GM21619 (cell line): ENCODE measurements around the gene PTGES.
"Not testable (repeated sequence)": the region's sequence is repeated elsewhere in the genome, so short reads cannot be mapped to it uniquely, and the experiment has no call there.

Experiments
- ATAC-seq: cut with Tn5 transposase; IDR thresholded peaks from one replicate; pipeline ENCODE4 v1.9.1; 2021; ENCODE audit not compliant: unreplicated experiment

PTGES gene

DNA sequence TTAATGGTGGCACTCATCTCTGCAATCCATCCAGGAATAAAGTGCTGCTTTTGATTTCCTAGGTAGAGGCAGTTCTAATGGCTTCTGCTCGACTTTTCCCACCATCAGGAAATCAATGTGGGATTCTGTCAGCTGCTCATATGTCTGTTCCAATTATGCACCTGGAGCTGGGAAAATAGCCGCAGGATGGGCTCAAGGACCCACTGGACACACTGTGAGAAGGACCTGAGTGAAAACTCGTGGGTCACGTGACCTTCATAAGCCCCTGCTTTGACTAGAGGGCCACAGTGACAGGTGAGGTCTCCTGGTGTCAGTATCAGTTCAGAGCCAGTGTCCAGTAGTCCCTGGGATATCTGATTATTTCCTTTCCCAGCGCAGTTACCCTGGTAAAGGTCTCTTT is 17.9 kb upstream of the PTGES start:
- no peak for ATAC-seq

DNA sequence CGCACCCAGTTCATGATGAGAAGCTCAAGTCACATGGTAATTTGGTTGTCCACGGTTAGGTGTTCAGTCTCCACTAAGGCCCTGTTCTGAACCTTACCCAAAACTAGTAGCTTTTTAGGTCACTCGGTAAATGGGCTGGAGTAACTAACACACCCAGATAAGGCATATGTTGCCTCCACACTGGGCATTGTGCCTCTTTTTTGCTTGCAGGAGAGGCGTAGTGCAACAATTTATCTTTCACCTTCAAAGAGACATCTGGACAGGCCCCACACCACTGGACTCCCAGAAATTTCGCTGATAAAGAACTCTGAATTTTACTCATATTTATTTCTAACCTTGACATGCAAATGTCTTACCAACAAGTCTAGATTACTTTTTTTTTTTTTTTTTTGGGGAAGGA is 16.8 kb upstream of the PTGES start:
- no peak for ATAC-seq

DNA sequence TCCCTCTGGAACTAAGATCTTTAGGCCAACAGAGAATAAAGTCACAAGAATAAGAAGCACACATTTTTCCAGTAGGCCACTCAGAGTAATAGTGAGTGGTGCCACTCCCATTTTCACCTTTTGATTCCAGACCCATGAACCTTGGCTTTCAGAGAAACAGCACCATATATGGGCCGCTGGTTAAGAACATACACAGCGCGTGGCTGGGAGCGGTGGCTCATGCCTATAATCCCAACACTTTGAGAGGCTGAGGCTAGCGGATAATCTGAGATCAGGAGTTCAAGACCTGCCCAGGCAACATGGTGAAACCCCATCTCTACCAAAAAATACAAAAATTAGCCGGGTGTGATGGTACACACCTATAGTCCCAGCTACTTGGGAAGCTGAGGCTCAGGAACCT is 15.6 kb upstream of the PTGES start:
- ATAC-seq, result no peak

DNA sequence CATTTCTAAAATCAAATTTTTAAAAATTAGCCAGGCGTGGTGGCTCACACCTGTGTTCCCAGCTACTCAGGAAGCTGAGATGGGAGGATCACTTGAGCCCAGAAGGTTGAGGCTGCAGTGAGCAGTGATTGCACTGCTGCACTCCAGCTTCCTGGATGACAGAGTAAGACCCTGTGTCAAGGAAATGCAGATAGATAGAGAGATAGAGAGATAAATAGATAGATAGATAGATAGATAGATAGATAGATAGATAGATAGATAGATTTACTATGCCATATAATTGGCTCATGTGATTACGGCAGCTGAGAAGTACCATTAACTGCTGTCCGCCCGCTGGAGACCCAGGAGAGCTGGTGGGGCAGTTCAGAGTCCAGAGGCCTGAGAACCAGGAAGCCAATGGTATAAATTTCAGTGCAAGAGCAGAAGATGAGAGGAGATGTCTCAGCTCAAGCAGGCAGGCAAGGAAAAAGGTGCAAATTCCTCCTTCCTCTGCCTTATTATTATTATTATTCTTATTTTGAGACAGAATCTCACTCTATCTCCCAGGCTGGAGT is 13.0 kb upstream of the PTGES start:
- no peak for ATAC-seq

DNA sequence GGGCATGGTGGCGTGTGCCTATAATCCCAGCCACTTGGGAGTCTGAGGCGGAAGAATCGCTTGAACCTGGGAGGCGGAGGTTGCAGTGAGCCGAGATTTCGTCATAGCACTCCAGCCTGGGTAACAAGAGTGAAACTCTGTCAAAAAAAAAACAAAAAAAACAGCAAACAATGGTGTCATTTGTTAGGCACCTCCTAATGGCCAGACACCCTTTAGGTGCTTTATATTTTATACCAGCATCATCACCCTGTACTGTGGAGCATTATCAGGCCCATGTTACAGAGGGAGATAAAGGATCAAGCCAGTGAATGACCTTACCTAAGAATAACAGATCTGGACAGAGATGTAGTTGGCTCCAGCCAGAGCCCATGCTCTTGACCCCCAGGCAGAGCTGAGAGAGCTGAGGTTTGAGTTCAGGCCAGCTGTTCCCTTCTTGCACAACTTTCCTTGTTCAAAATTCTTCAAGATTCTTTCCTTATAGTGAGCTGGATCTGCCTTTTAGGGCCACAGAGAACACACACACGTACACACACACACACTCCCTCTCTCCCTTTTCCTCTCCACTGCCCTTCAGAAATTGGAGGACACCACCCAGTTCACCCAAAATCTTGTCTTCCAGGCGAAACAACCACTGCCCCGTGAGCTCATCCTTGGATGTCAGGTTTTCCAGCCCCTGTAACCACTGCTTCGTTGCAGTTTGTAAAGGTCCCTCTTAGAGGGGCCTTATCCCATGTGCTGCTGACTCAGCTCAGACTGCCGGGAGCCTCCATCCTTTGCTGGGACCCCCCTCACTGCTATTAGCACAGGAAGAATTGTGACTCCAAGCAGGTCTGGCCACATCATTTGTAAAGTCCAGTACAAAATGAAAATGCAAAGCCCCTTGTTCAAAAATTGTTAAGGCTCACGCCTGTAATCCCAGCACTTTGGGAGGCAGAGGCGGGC is 10.4 kb upstream of the PTGES start:
- ATAC-seq, result no peak

DNA sequence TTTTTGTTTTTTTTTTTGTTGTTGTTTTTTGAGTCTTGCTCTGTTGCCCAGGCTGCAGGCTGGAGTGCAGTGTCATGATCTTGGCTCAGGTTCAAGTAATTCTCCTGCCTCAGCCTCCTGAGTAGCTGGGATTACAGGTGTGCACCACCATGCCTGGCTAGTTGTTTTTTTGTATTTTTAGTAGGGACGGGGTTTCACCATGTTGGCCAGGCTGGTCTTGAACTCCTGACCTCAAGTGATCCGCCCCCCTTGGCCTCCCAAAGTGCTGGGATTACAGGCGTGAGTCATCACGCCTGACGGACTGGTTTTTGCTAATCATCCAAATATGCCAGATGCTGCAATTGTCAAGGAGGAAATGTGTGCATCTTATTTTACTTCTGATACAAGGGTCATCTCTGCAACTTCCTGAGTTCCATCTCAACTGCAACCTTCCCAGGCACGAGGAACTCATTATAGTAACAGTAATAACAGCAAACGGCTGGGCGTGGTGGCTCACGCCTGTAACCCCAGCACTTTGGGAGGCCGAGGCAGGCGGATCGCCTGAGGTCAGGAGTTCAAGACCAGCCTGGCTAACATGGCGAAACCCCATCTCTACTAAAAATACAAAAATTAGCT is 9.6 kb upstream of the PTGES start:
- not testable (repeated sequence) for ATAC-seq

DNA sequence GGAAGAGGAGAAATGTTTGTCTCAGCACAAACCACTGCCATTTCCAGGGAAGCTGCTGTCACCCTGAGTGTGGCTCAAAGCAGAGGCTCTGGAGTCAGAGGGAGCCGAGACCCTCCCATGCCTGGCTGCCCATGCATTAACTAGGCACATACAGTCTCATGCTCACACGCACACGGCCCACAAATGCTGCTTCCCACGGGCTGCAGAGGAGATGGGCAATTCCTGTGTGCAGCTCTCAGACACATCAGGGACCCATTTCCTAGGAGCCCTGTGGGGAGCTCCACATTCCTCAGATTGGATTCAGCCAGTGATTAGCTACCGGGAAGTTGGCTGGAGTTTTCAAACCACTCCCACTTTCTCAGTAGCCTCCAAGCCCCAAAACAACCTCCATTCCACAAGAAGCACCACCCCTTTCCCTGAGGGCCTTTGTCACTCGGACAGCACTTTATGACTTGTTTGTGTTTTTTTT is 9.1 kb upstream of the PTGES start:
- ATAC-seq, result no peak

DNA sequence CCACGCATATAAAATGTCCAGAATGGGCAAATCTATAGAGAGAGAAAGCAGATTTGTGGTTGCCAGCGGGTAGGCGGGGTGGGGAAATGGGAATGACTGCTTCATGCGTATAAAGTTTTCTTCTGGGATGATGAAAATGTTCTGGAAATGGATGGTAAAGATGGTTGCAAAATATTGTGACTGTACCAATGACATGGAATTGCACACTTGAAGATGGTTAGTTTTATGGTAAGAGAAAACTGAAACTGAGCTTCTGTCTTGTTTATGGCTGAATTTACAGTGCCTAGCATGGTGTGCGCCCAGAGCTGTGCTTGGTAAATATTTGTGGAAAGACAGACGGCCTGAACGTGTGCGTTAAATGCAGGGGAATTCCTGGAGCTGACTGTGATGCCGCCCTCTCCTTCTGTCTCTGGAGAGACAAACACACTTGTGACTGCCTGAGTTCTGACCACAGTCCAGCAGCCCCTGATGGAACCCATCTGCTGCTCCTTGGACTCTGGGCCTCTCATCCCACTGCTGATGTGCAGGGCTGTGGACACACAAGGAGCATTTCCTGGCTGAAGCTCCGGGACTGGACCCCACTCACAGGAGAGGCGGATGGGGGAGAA is 8.6 kb upstream of the PTGES start:
- ATAC-seq, result no peak

DNA sequence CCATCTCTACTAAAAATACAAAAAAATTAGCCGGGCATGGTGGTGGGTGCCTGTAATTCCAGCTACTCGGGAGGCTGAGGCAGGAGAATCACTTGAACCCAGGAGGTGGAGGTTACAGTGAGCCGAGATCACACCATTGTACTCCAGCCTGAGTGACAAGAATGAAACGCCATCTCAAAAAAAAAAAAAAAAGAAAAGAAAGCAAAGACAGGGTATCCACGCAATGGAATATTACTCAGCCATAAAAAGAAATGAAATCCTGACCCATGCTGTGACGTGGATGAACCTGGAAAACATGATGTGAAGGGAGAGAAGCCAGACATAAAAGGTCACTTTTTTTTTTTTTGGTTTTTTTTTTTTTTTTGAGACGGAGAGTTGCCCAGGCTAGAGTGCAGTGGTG is 7.9 kb upstream of the PTGES start:
- not testable (repeated sequence) for ATAC-seq

DNA sequence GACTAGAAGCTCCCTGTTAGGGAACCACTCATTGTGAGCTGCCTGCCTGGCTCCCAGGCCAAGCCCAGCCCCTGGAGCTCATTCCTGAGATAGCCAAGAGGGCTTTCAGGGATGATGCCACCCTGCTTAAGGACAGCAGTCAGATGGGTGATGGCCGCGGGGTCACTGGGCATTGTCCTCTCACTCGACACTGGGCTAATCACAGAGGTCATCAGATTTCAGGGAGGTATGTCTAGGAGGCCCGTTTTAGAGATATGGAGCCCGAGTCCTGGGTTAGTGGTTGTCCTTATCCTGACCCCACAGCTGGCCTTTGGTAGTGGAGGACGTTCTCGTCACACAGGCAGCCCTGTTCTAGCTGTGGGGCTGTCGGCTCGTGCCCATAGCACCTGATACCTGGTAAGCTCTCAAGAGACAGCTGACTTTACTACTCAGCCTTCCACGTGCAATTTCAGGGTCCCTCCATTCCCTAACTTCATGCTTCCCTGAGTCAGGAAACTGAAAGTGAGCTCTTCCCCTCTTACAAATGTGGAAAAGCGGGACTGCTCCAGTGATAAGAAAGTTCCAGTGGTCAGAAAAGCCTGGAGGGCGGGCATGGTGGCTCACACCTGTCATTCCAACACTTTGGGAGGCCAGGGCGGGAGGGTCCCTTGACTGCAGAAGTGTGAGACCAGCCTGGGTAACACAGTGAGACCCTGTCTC is 7.1 kb upstream of the PTGES start:
- ATAC-seq, result no peak

DNA sequence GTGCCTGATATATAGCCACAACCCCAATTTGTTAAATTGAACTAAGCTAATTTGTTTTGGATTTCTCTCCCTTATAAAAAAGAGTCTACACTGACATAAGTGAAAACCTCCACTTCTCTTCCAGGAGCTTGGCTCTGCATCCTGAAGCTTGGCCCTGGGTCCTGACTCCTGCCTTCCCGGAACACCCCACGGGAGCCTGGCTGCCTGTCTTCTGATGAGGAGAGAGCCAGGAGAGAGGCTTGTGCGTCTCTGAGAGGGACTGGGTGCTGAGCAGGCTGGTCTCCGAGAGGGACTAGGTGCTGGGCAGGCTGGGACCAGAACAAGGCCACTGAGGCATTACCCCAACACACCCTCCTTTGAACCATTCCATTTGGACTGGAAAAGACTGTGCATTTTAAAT is 6.5 kb upstream of the PTGES start:
- ATAC-seq, result no peak

DNA sequence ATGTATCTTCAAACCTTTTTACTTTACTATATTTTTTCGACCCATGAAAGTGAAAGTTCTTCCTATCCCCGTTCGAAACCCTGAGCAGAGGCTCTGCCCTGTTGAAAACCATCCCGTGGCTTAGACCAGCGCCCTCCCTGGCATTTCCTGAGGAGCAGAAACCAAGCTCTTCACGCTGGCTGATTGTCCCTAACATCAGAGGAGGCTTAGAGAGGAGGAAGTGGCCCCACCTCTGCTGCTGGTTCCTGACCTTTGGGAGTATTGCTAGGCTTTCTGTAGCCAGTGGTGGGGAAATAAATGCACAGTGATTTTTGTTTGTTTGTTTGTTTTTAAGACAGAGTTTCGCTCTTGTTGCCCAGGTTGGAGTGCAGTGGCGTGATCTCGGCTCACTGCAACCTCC is 4.2 kb upstream of the PTGES start:
- no peak for ATAC-seq

DNA sequence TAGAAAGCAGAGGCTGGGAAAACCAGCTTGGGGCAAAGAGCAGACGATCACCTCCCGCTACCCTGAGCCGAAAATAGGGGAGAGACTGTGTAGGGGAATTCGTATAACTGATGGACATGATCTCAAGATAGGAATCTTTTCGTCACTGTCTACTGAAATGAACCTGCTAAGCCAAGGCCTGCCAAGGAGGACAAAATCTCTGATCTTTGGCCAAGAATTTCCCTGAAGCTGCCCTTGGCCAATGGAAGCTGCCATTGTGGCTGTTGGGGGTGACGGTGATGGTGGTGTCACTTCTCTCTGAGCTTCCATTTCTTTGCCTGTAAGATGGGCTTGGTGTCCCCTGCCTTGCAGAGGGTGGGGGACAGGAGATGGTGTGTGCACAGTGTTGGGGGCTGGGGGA is 3.3 kb upstream of the PTGES start:
- no peak for ATAC-seq

DNA sequence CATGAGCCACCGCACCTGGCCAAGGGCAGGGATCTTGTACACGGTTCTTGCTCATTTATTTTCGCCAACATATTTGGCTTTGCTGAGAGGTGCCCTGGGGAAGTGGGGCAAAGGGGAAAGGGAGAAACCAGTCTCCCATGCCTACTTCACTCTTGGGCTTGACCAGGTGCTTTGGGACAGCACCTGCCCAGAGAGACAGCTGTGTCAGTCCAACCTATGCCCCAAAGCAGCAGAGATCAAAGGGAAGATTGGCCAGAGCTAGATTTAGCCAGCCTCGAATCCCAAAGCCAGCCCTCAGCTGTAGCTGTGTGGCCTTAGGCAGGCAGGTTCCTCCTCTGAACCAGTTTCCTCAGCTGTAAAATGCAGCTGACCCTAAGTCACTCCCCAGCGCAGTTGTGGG is 2.3 kb upstream of the PTGES start:
- no peak for ATAC-seq

DNA sequence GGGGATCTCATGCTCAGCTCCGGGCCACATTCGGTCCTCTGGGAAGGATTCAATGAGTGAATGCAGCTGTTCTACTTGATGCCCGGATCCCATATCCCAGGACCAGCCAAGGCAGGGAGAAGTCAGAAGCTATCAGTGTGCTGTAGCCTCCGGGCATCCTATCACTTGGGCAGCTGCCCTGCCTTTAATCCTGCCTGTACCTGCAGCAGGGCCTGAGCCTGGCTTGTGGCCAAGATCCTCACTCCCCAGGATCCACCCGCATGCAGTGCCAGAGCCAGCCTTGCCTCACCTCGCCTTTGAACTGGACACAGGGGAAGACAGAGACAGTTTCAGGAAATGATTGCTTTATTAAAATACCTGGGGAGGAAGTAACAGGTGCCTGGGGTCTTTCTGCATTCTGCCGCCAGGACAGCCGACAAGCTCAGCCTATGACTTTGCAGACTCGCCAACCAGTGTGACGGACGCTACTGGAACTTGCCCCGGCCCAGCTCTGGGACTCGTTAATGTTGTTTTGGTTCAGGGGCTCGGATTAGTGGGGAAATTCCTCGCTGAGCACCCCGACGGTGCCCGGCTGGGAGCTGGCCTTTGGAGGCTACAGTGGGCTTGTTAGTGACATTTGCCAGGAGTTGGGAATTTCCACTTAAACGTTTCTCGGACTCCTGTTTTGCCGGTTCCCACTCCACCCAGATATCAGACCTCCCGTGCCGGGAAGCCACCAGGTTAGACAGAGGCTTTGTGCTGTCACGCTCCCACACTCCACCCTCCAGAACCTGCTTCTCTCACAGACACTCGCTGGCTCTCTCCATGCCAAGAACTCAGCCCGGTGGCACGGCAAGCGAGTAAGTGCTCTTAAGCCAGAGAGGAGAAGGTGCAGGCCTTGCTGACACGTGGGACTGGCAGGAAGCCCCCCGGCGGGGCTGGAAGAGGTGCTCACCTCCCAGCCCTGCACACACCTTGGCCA is 721 bp downstream of the PTGES start:
- ATAC-seq, result no peak

DNA sequence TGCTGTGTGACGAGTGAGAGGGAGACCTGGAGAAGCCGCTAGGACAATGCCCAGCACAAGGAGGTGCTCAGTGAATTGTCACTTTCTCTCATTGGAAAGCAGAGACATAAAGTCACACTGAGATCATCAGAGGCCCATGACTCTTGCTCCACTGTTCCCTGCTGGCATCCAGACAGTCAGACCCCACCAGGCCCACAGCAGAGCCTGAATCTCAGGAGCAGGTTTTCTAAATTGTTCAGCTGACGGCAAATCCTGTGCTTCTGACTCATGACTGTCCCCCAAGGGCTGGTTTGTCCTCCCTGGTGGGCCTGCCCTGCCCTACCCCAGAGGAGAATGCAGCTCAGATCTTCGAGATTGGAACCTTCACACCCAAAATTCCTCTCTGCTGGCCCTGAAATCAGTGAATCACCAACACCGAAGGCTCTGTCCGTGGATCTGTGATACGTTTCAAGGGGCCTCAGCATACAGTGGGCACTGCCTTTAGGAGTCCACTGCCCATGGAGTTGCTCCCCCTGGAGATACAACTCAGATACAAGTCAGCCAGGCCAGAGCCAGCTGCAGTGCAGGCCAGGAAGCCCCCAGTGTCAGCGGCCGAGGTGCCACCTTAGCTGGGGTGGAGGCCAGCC is 2.7 kb downstream of the PTGES start:
- no peak for ATAC-seq

DNA sequence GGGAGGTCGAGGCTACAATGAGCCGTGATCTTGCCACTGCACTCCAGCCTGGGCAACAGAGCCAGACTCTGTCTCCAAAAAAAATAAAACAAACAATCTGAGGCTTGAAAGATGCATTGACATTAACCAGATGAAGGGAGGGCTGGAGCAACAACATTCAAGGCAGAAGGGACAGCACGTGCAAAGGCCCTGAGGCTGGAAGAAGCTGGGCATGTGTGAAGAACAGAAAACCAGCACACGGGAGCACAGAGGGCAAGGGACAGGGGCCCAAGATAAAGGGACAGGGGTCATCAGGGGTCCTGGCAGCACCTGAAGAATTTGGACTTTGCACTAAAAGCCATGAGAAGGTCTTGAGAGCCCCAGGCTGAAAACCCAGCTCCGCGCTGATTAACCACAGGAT is 3.3 kb downstream of the PTGES start:
- ATAC-seq, result no peak

DNA sequence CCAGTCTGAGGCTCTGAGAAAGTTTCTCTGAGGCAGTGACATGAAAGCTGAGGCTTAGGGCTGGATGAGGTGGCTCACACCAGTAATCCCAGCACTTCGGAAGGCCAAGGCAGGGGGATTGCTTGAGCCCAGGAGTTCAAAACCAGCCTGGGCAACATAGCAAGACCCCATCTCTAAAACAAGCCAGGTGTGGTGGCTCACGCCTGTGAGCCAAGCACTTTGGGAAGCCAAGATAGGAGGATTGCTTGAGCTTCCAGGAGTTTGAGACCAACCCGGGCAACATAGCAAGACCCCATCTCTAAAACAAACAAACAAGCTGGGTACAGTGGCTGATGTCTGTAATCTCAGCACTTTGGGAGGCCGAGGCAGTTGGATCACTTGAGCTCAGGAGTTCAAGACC is 3.8 kb downstream of the PTGES start:
- ATAC-seq, result not testable (repeated sequence)

DNA sequence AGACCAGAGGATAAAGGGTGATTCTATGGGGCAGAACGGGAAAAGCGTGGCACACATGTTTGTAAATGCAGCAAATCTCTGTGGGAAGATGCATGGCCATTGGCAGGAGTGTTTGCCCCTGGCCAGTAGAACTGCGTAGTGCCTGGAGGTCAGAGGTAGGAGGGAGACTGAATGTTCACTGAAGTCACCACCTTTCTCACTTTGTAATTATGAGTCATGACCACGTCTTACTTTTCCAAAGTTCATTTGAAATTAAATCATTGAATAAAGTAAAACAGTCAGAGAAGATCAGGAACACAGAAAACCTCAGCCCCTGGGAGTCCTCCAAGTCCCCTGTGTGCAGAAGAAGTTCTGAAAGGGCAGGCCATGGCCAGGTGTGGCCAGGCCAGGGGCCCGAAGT is 4.6 kb downstream of the PTGES start:
- ATAC-seq, result no peak
